GM12878 (cell line): Measurements from ENCODE around the gene DNAH2. TPM values are rescaled to one million over a fixed set of nuclear protein-coding genes. Genes with fewer than 3 reads are reported as not detected.

Experiments
- BCLAF1 ChIP-seq: fragments of 450-650 bp; IDR thresholded peaks from 2 replicates; pipeline ENCODE4 v1.6.1; 2017; ENCODE audit warnings: antibody characterized with exemption, mild to moderate bottlenecking, moderate library complexity
- CHD2 ChIP-seq: IDR thresholded peaks from 2 replicates; pipeline ENCODE4 v1.6.1; 2011; ENCODE audit warnings: low read depth, low read length, improper control_type of control experiment, borderline replicate concordance
- CREB1 ChIP-seq: IDR thresholded peaks from 2 replicates; pipeline ENCODE4 v1.6.1; 2012; ENCODE audit warnings: low read depth, mild to moderate bottlenecking, inconsistent platforms
- CREM ChIP-seq: IDR thresholded peaks from 2 replicates; pipeline ENCODE4 v1.6.1; 2014; ENCODE audit warnings: antibody characterized with exemption, low read depth
- DPF2 ChIP-seq: fragments of 450-650 bp; IDR thresholded peaks from 2 replicates; pipeline ENCODE4 v1.6.1; 2017; ENCODE audit warnings: mild to moderate bottlenecking
- E2F4 ChIP-seq: IDR thresholded peaks from 2 replicates; pipeline ENCODE4 v1.6.1; 2012; ENCODE audit warnings: low read depth, low read length, improper control_type of control experiment
- EGR1 ChIP-seq, 2 experiments: IDR thresholded peaks; 1 replicate in 1 of 2; 2 replicates in 1 of 2; pipeline ENCODE4 v1.6.1; 2011 to 2012; ENCODE audit warnings: low read depth in 2 of 2, low read length in 2 of 2, borderline replicate concordance in 1 of 2, mild to moderate bottlenecking in 1 of 2, moderate library complexity in 1 of 2
- ESRRA ChIP-seq: IDR thresholded peaks from 2 replicates; pipeline ENCODE4 v1.6.1; 2012; ENCODE audit warnings: mild to moderate bottlenecking, low read length, improper control_type of control experiment
- FOXM1 ChIP-seq: IDR thresholded peaks from 2 replicates; pipeline ENCODE4 v1.6.1; 2012; ENCODE audit warnings: low read depth, mild to moderate bottlenecking, inconsistent platforms, low read length, moderate library complexity
- IRF5 ChIP-seq: fragments of 450-650 bp; IDR thresholded peaks from 2 replicates; pipeline ENCODE4 v1.6.1; 2017; ENCODE audit warnings: borderline replicate concordance
- KAT2A ChIP-seq: conservative IDR thresholded peaks from 2 replicates; pipeline ENCODE4 v1.6.1; 2011; ENCODE audit warnings: low read depth, low read length; ENCODE audit not compliant: control insufficient read depth
- KDM1A ChIP-seq: fragments of 200-600 bp; sonication (generic); IDR thresholded peaks from 2 replicates; pipeline ENCODE4 v1.6.1; 2016; ENCODE audit warnings: borderline replicate concordance
- MTA3 ChIP-seq: IDR thresholded peaks from 2 replicates; pipeline ENCODE4 v1.6.1; 2012; ENCODE audit warnings: low read length, inconsistent platforms, borderline replicate concordance
- NFIC ChIP-seq: IDR thresholded peaks from 2 replicates; pipeline ENCODE4 v1.6.1; 2012; ENCODE audit warnings: low read depth, mild to moderate bottlenecking, inconsistent platforms, low read length, moderate library complexity
- NRF1 ChIP-seq: conservative IDR thresholded peaks from 2 replicates; pipeline ENCODE4 v1.6.1; 2011; ENCODE audit warnings: mild to moderate bottlenecking, low read depth, low read length, improper control_type of control experiment
- POLR2A ChIP-seq: IDR thresholded peaks from 2 replicates; pipeline ENCODE4 v1.6.1; 2011; ENCODE audit warnings: low read depth, mild to moderate bottlenecking, low read length
- POLR2AphosphoS2 ChIP-seq: IDR thresholded peaks from 2 replicates; pipeline ENCODE4 v1.6.1; 2011; ENCODE audit warnings: low read depth, mild to moderate bottlenecking, low read length, improper control_type of control experiment, moderate library complexity
- POLR2AphosphoS5 ChIP-seq: IDR thresholded peaks from 2 replicates; pipeline ENCODE4 v1.6.1; 2011; ENCODE audit warnings: mild to moderate bottlenecking, low read length, inconsistent platforms
- POU2F2 ChIP-seq: IDR thresholded peaks from 3 replicates; pipeline ENCODE4 v1.6.1; 2011; ENCODE audit warnings: low read depth, mild to moderate bottlenecking, low read length, borderline replicate concordance
- SMARCA5 ChIP-seq: fragments of 450-650 bp; IDR thresholded peaks from 2 replicates; pipeline ENCODE4 v1.6.1; 2017; ENCODE audit warnings: mild to moderate bottlenecking
- SP1 ChIP-seq: IDR thresholded peaks from one replicate; pipeline ENCODE4 v1.6.1; 2011; ENCODE audit warnings: low read depth, low read length
- STAT1 ChIP-seq: fragments of 450-650 bp; conservative IDR thresholded peaks from 2 replicates; pipeline ENCODE4 v1.6.1; 2014; ENCODE audit warnings: antibody characterized with exemption, mild to moderate bottlenecking
- ZNF207 ChIP-seq: fragments of 450-650 bp; IDR thresholded peaks from 2 replicates; pipeline ENCODE4 v1.6.1; 2014; ENCODE audit warnings: antibody characterized with exemption, mild to moderate bottlenecking, borderline replicate concordance
- ZNF217 ChIP-seq: fragments of 450-650 bp; IDR thresholded peaks from 2 replicates; pipeline ENCODE4 v1.6.1; 2017; ENCODE audit warnings: antibody characterized with exemption, mild to moderate bottlenecking
- ZNF384 ChIP-seq: IDR thresholded peaks from 2 replicates; pipeline ENCODE4 v1.6.1; 2012; ENCODE audit warnings: low read depth, mild to moderate bottlenecking, low read length, improper control_type of control experiment, borderline replicate concordance
- polyA plus RNA-seq, 11 experiments: library from polyadenylated mRNA; depleted of rRNA in 4 of 11; unstranded in 6 of 11; stranded (reverse) in 5 of 11; fragments of >200 nt; fragmentation: Nextera tagmentation in 4 of 11; fragmentation: Illumina TruSeq in 1 of 11; extraction: Ambion mirVana in 4 of 11; extraction: Trizol in 1 of 11; gene quantifications; 1 replicate in 1 of 11; 2 replicates in 10 of 11; pipeline versions ENCODE4 v1.2.1 to v1.2.3, GENCODE V29; 2011 to 2016; ENCODE audit warnings: inconsistent platforms in 2 of 11, missing spikeins in 2 of 11, low read depth in 1 of 11
- total RNA-seq, 4 experiments: library from RNA; depleted of rRNA in 3 of 4; stranded (reverse); fragments of >200 nt in 3 of 4; fragmentation: Illumina TruSeq in 1 of 4; extraction: Trizol in 1 of 4; gene quantifications; 2 replicates each; pipeline versions ENCODE4 v1.2.1 to v1.2.3, GENCODE V29; 2013 to 2021

DNAH2 gene
- total and polyA plus RNA-seq, 10 of the 15 experiments (the other 5 are each of a cell fraction or from before 2014, with no cell fraction given): not detected

GRCh38 chr17:7686222-7687071, 31.1 kb upstream of the DNAH2 start (continued):
- TF ChIP-seq DPF2 (no peak; the same call in 1 of the 2 replicates), EGR1 (IDR thresholded peaks at IDR 0.05; ENCODE audit: borderline replicate concordance in 1 of 2, low read depth in 2 of 2, low read length in 2 of 2) (no peak), POLR2AphosphoS2 (peak; percentile 76; the same call in 1 of the 2 replicates), KDM1A (no peak), CREM (0 out of 2 replicates have a peak, but pooled peaks have one; percentile 6), POLR2AphosphoS5 (peak; percentile 87), CREB1 (no peak), CHD2 (0 out of 2 replicates have a peak, but pooled peaks have one; percentile 4), NFIC (peak; percentile 83), IRF5 (no peak), KAT2A (no peak), MTA3 (peak; percentile 22; the same call in 1 of the 2 replicates), FOXM1 (peak; percentile 33; the same call in 1 of the 2 replicates), ZNF207 (peak; percentile 95), ZNF384 (no peak), E2F4 (0 out of 2 replicates have a peak, but pooled peaks have one; percentile 16), BCLAF1 (peak; percentile 94), NRF1 (no peak), SP1 (no peak), ESRRA (0 out of 2 replicates have a peak, but pooled peaks have one; percentile 59), ZNF217 (no peak), SMARCA5 (0 out of 2 replicates have a peak, but pooled peaks have one; percentile 17), STAT1 (peak; percentile 75; the same call in 1 of the 2 replicates), POU2F2 (peak; percentile 96), POLR2A (peak; percentile 89)
